HG03135 (cell line): Measurements from ENCODE around the gene RET.

Source experiments
- ATAC-seq: cut with Tn5 transposase; IDR thresholded peaks from one replicate; pipeline ENCODE4 v1.9.1; 2021; ENCODE audit warnings: mild to moderate bottlenecking, moderate library complexity; ENCODE audit not compliant: unreplicated experiment

RET gene

GRCh38 chr10:43076876-43077420 is at the start of gene RET:
TSS of gene RET (plus strand) at chr10:43077069. CDS start at chr10:43077259, 190 bp downstream.
- no peak for ATAC-seq

GRCh38 chr10:43027331-43027955 is 49.4 kb upstream of the RET start:
- no peak for ATAC-seq

GRCh38 chr10:43028143-43028542 is 48.7 kb upstream of the RET start:
- ATAC-seq = no peak

- ATAC-seq = no peak
Observed at GRCh38 chr10:43029043-43029442, 47.8 kb upstream of the RET start.

GRCh38 chr10:43032613-43033012 is 44.3 kb upstream of the RET start:
- no peak for ATAC-seq

GRCh38 chr10:43035800-43036199 is 41.1 kb upstream of the RET start:
- ATAC-seq = no peak

GRCh38 chr10:43036481-43037428 is 40.1 kb upstream of the RET start:
- ATAC-seq = no peak

- ATAC-seq = no peak
Observed at GRCh38 chr10:43037440-43037839, 39.4 kb upstream of the RET start.

- ATAC-seq = no peak
Observed at GRCh38 chr10:43037942-43038782, 38.7 kb upstream of the RET start.

GRCh38 chr10:43038783-43039623 is 37.9 kb upstream of the RET start:
- ATAC-seq = no peak

- ATAC-seq = no peak
Observed at GRCh38 chr10:43039624-43040481, 37.0 kb upstream of the RET start.

- ATAC-seq = no peak
Observed at GRCh38 chr10:43040482-43041256, 36.2 kb upstream of the RET start.

GRCh38 chr10:43041422-43042342 is 35.2 kb upstream of the RET start:
- no peak for ATAC-seq

GRCh38 chr10:43042503-43043341 is 34.1 kb upstream of the RET start:
- no peak for ATAC-seq

- no peak for ATAC-seq
Observed at GRCh38 chr10:43043342-43043772, 33.5 kb upstream of the RET start.

GRCh38 chr10:43043773-43044447 is 33.0 kb upstream of the RET start:
- ATAC-seq = no peak
